Neural crest cell (in vitro differentiated cells): Measurements from ENCODE around the gene AGPAT3. TPM values are rescaled to one million over a fixed set of nuclear protein-coding genes. Genes with fewer than 3 reads are reported as not detected.

Experiments used
- DNase-seq: peaks from one replicate; pipeline ENCODE4 v3.0.0; 2021; ENCODE audit warnings: low read depth, mixed read lengths, low spot score
- H3K27ac Mint-ChIP-seq: one replicate; pipeline ENCODE4 v1.8.0; 2021; ENCODE audit warnings: mild to moderate bottlenecking, mixed read lengths; ENCODE audit not compliant: unreplicated experiment
- H3K27me3 Mint-ChIP-seq: 2 replicates; pipeline ENCODE4 v1.8.0; 2021; ENCODE audit warnings: low read depth, mild to moderate bottlenecking, mixed read lengths
- H3K36me3 Mint-ChIP-seq: 2 replicates; pipeline ENCODE4 v1.8.0; 2021; ENCODE audit warnings: low read depth, mild to moderate bottlenecking, mixed read lengths
- H3K4me1 Mint-ChIP-seq: 2 replicates; pipeline ENCODE4 v1.8.0; 2021; ENCODE audit warnings: mixed read lengths
- H3K4me3 Mint-ChIP-seq: one replicate; pipeline ENCODE4 v1.8.0; 2021; ENCODE audit warnings: mild to moderate bottlenecking, mixed read lengths
- H3K9me3 Mint-ChIP-seq: 2 replicates; pipeline ENCODE4 v1.8.0; 2021; ENCODE audit warnings: mixed read lengths
- total RNA-seq: library from RNA; stranded (reverse); gene quantifications from 2 replicates; pipeline ENCODE4 v1.2.1, GENCODE V29; 2021
- TF ChIP-seq, protein P1 (sequence below): fragments of 200-600 bp; sonication (generic); conservative IDR thresholded peaks from 2 replicates; pipeline ENCODE4 v1.5.0; 2021; ENCODE audit warnings: antibody characterized with exemption, mild to moderate bottlenecking

The AGPAT3 gene
- total RNA-seq, 1 donor from 2014 or later: 37.3 TPM

DNA sequence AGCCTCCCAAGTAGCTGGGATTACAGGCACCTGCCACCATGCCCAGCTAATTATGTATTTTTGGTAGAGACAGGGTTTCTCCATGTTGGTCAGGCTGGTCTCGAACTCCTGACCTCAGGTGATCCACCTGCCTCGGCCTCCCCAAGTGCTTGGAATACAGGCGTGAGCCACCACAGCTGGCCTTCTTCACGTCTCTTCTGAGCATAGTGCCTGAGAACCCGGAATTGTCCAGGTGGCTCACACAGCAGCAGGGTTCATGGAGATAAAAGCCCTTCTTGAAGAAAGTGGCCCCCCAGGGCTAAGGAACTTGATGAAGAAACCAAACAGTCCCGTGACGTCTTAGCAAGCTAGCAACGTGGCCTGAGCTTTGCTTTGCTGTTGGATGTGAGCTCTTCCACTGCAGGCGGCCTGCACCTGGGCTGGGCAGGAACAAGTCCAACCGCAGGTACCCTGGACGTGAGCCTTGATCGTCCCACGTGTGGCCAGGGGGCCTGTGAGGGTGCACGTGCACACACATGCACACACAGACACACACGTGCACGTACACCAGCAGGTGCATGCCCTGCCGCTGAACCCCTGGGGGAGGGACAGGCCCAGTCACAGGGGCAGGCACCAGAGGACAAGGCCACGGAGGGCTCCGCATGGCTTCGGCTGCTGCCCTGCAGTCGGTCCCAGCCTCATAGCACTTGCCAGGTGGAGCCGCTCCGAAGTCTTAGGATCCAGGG lies 123.6 kb downstream of the AGPAT3 start:
- TF ChIP-seq, protein P1, sequence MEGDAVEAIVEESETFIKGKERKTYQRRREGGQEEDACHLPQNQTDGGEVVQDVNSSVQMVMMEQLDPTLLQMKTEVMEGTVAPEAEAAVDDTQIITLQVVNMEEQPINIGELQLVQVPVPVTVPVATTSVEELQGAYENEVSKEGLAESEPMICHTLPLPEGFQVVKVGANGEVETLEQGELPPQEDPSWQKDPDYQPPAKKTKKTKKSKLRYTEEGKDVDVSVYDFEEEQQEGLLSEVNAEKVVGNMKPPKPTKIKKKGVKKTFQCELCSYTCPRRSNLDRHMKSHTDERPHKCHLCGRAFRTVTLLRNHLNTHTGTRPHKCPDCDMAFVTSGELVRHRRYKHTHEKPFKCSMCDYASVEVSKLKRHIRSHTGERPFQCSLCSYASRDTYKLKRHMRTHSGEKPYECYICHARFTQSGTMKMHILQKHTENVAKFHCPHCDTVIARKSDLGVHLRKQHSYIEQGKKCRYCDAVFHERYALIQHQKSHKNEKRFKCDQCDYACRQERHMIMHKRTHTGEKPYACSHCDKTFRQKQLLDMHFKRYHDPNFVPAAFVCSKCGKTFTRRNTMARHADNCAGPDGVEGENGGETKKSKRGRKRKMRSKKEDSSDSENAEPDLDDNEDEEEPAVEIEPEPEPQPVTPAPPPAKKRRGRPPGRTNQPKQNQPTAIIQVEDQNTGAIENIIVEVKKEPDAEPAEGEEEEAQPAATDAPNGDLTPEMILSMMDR: no peak
- H3K4me1 Mint-ChIP-seq: peaks cover 17% of the 10 kb centered on the region
- H3K9me3 Mint-ChIP-seq: no peaks in the 10 kb centered on the region
- H3K27ac Mint-ChIP-seq: no peak overlapping the region
- H3K4me3 Mint-ChIP-seq: no peak overlapping the region
- DNase-seq: no peak
- H3K36me3 Mint-ChIP-seq: no peaks in the 10 kb centered on the region
- H3K27me3 Mint-ChIP-seq: peaks cover 4% of the 10 kb centered on the region

DNA sequence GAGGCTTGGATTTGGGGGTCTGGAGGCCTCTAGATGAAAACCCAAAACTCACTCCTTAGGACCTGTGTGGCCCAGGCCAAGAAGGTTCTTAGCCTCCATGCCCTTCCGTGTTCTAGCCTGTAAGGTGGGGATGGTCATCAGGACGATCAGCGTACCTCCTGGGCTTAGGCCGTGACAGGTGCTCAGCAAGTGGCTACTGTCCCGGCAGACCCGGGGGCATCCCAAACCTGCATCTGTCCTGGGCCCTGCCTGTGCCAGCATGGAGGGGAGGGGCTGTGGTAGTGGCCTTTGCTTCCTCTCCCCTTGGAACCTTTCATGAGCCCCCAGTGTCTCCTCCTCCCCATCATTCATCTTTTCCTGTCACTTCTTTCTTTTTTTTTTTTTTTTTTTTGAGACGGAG lies 124.4 kb downstream of the AGPAT3 start:
- TF ChIP-seq, protein P1: no peak
- no peak overlapping the region for H3K4me3 Mint-ChIP-seq
- peaks cover 4% of the 10 kb centered on the region for H3K27me3 Mint-ChIP-seq
- H3K4me1 Mint-ChIP-seq: peaks cover 17% of the 10 kb centered on the region
- no peaks in the 10 kb centered on the region for H3K9me3 Mint-ChIP-seq
- no peaks in the 10 kb centered on the region for H3K36me3 Mint-ChIP-seq
- no peak overlapping the region for H3K27ac Mint-ChIP-seq
- DNase-seq: no peak

DNA sequence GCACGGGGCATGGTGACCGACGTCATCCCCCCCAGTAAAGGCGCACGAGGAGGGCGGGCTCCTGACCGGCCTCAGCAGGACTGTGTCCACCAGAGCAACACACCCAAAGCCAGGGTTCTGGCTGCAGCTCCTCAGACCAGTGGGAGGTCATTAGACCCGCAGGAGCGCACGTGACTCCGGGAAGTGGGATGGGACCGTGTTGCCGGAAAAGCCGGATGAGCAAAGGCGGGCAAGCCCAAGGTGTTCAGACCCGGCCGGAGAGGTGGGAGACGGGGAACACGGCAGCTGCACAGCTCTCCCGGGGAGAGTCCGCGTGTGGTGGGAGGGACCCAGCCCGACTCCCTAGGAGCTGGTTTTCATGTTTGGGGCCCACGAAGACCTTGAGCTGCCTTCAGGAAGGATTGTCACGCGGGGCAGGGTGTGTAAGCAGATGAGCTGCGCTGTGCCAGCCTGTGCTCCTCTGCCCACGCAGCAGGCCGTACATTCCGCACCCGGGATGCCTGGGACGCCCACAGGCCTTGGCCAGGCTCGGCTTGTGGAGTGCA lies 126.5 kb downstream of the AGPAT3 start:
- DNase-seq: no peak
- Mint-ChIP-seq H3K36me3 (no peaks in the 10 kb centered on the region), H3K27ac (no peak overlapping the region), H3K4me1 (peaks cover 6% of the 10 kb centered on the region), H3K27me3 (no peaks in the 10 kb centered on the region), H3K4me3 (no peak overlapping the region), H3K9me3 (no peaks in the 10 kb centered on the region)
- TF ChIP-seq, protein P1: no peak

DNA sequence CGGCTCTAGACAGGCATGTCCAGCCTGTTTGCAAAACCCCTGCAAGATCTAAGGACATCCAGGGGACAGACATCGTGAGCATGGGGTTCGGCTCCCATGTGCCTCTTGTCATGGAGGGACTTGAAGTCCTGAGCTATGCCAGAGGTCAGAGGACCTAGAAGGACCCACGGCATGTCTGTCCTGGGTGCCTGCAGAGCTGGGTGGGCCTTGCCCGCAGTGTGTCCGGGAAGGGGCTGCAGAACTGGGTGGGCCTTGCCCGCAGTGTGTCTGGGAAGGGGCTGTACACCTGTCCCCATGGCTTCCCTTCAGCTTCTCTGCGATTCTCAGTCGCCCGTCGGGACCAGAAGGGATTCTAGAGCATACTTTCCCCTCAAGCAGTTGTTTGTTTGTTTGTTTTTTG lies 127.1 kb downstream of the AGPAT3 start:
- no peaks in the 10 kb centered on the region for H3K9me3 Mint-ChIP-seq
- H3K27me3 Mint-ChIP-seq: no peaks in the 10 kb centered on the region
- no peaks in the 10 kb centered on the region for H3K36me3 Mint-ChIP-seq
- TF ChIP-seq, protein P1: no peak
- H3K4me1 Mint-ChIP-seq: no peaks in the 10 kb centered on the region
- DNase-seq: no peak
- H3K4me3 Mint-ChIP-seq: no peak overlapping the region
- H3K27ac Mint-ChIP-seq: no peak overlapping the region

DNA sequence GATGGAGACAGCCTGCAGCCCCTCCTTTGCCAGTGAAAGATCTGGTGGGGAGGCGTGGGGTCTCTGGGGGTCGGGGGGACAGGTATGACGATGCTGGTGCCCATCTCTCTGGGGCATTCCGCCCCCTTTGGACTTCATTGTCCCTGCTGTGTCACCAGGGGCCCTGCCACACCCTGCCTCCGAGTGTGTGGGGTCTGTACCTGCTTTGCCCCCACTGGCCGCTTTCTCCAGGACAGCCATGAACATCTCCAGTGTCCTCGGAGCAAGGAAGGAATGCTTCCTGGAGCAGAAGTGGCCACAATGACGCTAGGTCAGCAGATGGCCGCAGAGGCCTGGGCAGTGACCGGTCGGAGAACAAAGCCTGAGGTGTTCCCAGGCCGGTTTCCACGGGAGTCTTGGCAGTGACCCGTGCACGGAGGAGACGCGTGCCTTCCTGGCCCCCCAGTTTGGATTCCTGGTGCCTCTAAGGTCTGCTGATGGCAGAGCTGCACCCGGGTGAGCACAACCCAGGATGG lies 128.5 kb downstream of the AGPAT3 start:
- H3K9me3 Mint-ChIP-seq: no peaks in the 10 kb centered on the region
- H3K4me3 Mint-ChIP-seq: no peak overlapping the region
- TF ChIP-seq, protein P1: no peak
- no peak for DNase-seq
- H3K27ac Mint-ChIP-seq: no peak overlapping the region
- H3K27me3 Mint-ChIP-seq: no peaks in the 10 kb centered on the region
- no peaks in the 10 kb centered on the region for H3K36me3 Mint-ChIP-seq
- no peaks in the 10 kb centered on the region for H3K4me1 Mint-ChIP-seq
